ENCODE data around the gene ENKD1.

ENKD1 gene

DNA sequence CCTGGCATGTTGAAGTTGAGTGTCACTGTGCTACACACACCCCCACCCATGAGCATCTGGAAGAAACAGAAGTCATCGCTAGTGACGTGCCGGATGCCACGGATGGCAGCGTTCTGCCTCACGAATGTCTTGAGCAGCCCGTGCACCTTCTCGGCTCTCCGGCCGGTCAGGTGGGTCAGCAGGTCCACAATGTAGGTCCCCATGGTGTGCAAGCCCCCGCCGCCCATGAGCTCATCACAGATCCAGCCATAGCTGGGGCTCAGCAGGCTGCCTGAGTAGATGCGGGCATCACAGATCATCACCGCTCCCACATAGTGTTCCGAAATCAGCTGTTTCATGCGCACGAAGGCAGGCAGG is 9.0 kb upstream of the ENKD1 start:
- TF ChIP-seq, protein P1, sequence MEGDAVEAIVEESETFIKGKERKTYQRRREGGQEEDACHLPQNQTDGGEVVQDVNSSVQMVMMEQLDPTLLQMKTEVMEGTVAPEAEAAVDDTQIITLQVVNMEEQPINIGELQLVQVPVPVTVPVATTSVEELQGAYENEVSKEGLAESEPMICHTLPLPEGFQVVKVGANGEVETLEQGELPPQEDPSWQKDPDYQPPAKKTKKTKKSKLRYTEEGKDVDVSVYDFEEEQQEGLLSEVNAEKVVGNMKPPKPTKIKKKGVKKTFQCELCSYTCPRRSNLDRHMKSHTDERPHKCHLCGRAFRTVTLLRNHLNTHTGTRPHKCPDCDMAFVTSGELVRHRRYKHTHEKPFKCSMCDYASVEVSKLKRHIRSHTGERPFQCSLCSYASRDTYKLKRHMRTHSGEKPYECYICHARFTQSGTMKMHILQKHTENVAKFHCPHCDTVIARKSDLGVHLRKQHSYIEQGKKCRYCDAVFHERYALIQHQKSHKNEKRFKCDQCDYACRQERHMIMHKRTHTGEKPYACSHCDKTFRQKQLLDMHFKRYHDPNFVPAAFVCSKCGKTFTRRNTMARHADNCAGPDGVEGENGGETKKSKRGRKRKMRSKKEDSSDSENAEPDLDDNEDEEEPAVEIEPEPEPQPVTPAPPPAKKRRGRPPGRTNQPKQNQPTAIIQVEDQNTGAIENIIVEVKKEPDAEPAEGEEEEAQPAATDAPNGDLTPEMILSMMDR (IDR thresholded peaks at IDR 0.05; ENCODE audit: low read length, missing control alignments) = no peak
- no peak for DNase-seq (ENCODE audit: low read depth)
- no peak overlapping the region for H3K4me3 ChIP-seq (replicated peaks; ENCODE audit: low read depth, low read length)

DNA sequence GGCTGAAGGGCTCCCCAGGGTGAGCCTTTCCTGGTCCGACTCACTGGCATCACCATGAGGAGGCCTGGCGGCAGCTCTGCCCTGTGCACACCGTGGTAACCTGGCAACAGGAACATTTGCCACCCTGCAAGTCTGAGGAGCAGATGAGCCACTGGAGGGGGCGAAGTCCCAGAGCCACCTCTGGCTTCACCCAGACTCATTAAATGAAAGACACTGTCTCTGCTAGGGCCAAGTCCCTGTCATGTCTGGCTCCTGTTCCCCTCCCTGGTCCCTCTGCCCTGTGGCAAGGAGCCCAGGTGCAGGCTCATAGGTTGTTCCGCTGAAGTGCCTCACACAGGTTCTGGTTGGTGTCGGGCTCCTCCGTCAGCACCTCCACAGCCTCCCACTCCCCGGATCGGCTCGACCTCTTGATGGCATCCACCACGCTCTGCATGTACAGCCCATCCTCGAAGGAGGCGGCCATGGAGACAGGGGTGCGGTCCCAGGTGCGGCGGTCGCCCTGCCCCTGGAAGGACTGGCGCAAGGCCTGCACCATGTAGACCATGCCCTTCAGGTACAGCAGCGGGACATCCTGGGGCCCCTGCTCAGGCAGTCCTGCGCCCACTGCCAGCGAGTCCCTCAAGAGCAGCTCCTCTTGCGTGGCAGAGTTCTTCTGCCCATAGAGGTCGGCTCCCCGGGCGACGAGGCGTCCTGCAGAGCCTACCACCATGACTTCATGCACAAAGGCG is 8.5 kb upstream of the ENKD1 start:
- TF ChIP-seq, protein P1 (IDR thresholded peaks at IDR 0.05; ENCODE audit: low read length, missing control alignments) = no peak
- no peak overlapping the region for H3K4me3 ChIP-seq (replicated peaks; ENCODE audit: low read depth, low read length)
- DNase-seq (ENCODE audit: low read depth) = no peak

DNA sequence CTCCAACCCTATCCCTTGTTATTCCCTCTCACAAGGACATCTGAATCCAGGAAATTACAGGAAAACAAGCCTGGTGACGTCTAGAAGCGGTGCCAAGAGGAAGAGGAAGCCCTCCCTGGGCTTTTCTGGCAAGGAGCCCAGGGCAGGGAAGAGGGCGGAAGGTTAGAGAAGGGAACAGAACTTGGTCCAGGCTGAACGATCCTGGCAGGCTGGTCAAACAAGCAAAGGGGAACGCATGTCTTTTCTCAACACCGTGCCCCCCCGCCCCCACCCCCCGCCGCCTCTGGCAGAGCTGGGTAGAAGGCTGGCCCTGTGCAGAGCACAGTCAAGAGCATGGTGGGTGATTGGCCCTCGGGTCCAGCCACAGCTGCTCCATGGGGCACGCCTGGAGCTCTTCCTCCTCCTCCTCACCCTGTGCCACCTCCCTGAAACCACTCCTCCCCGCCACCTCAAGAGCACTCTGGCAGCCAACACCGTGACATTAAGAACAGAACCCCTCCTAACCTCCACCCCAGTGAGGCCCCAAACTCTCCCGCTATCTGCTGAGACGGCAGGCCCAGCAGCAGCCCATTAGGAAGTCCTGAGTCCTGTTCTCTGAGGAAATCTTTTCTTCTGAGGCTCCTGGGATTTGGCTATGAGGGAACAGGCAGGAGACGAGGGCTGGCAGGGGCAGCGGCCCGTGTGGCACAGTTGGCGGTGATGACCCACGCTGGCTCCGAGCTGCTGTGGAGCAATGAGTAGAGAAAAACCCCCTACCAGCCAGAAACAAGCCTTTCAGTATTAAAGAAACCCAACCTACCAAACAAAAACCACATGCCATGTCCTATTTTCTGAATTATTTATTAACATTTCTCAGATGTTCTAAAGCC is 7.4 kb upstream of the ENKD1 start:
- no peak overlapping the region for H3K4me3 ChIP-seq (replicated peaks; ENCODE audit: low read depth, low read length)
- DNase-seq (ENCODE audit: low read depth) = peak; percentile 76
- TF ChIP-seq, protein P1 (IDR thresholded peaks at IDR 0.05; ENCODE audit: low read length, missing control alignments) = no peak

DNA sequence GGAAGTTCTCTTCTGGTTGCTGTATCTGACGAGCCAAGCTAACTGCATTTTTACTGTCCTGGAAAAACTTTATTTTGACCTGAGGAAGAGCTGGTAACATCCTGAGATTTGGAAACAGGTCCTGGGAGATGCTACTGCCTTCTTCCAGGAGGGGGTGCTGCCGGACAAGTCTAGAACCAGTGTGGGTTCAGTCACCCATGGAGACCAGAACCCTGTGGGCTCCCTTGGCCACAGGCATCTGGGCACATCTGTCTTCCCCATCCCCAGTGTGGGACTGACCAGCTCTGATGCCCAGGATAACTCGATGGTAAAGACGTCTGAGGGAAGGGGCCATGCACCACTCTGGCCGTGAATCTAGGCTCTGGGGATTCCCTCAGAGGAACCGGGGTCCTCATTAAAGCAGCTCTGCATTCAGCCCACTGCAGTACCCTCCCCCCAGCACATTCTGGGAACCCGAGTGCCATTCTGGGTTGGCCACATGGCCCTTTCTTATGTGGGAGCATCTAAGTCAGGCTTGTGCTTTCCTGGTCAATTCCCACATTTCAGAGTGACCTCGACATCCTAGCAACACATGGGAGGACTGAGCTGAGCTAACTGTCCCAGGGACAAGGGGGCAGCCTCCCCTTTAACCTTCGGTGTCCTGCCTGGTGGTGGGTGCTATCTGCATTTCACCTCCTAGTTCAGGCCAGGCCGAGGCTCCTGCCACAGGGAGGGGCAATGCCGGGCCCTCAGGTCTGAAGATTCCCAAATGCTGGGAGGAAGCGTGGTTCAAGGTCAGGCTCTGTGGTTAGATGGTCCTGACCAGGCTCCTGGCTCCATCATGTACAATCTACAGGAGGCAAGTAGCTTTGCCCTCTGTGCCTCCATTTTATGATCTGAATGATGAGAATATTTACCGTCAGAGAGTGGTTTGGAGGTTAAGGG is 6.5 kb upstream of the ENKD1 start:
- peak; percentile 80 for DNase-seq (ENCODE audit: low read depth)
- no peak overlapping the region for H3K4me3 ChIP-seq (replicated peaks; ENCODE audit: low read depth, low read length)
- TF ChIP-seq, protein P1 (IDR thresholded peaks at IDR 0.05; ENCODE audit: low read length, missing control alignments) = peak; percentile 87

DNA sequence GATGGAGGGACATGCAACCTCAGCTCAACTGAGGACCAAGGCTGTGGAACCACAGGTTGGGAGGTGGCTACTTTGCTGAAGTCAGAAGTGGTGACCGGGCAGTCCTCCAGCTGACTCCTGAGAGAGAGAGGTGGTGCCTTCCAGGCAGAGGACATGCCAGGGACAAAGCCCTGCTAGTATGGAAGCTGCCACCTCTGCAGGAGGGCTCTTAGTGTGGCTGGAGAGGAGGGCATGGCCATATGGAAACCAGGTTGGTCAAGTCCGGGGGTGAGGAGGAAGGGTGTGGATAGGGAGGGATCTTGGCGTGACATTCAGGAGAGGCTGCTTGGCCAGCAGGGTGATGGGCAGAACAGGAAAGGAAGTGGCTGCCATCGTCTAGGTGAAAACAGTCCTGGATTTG is 5.8 kb upstream of the ENKD1 start:
- TF ChIP-seq, protein P1 (IDR thresholded peaks at IDR 0.05; ENCODE audit: low read length, missing control alignments) = no peak
- no peak overlapping the region for H3K4me3 ChIP-seq (replicated peaks; ENCODE audit: low read depth, low read length)
- no peak for DNase-seq (ENCODE audit: low read depth)

DNA sequence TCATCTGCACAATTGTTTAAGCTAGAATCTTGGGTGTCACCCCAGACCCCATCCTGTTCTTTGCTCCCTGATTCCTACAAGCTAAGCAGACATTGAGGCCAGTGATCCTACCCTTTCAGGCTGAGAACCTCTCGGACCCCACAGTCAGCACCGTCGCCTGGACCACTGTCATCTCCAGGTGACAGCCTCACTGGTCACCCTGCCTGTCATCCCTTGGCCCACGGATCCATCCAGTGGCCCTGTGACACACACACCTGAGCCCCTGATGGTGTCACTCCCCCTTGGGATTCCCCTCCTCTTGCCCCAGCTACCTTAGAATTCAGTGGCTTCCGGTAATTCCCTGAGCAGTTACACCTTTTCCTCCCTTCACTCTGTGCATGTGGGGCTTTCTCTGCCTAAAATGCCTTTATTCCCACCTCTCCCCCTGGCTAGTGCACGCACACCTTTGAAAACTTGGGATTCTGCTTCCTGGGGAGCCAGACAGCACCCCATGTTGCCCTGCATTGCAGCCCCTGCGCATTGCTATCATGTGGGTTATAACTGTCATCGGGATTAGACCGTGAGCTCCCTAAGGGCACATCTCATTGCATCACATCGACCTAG is 3.0 kb upstream of the ENKD1 start:
- no peak for DNase-seq (ENCODE audit: low read depth)
- TF ChIP-seq, protein P1 (IDR thresholded peaks at IDR 0.05; ENCODE audit: low read length, missing control alignments) = no peak
- H3K4me3 ChIP-seq (replicated peaks; ENCODE audit: low read depth, low read length) = no peak overlapping the region

All from fibroblast of pulmonary artery (primary cell).